ENCODE measurements around the gene APLNR. TPM values are rescaled to one million over a fixed set of nuclear protein-coding genes. Genes with fewer than 3 reads are reported as not detected.

Gene APLNR
- polyA plus RNA-seq, 3 donors: not detected

GRCh38 chr11:57274904-57275498 lies 38.0 kb upstream of the APLNR start:
- no peak overlapping the region for H3K27ac ChIP-seq (ENCODE audit: low read depth in 1 of 2, low read length in 2 of 2)
- H3K9ac ChIP-seq (ENCODE audit: insufficient read depth, low read length, poor library complexity, severe bottlenecking): no peak overlapping the region
- no peaks in the 10 kb centered on the region for H3K36me3 ChIP-seq (replicated peaks in 1 of 2; ENCODE audit: control insufficient read depth in 1 of 2, insufficient read depth in 2 of 2, low read length in 2 of 2)
- intact Hi-C loops (cut with micrococcal nuclease): no loop called here
- Mint-ChIP-seq H3K36me3 (no peaks in the 10 kb centered on the region), H3K27ac (no peak overlapping the region), H3K4me3 (no peak overlapping the region), H3K27me3 (ENCODE audit: low read depth in 3 of 3) (peaks cover 10 to 22% (median 17%) of the 10 kb centered on the region in 3 donors), H3K9me3 (peaks cover 0 to 15% (median 5%) of the 10 kb centered on the region in 7 donors), H3K4me1 (peaks cover 17% of the 10 kb centered on the region)
- H3K9me3 ChIP-seq (replicated peaks in 1 of 2; ENCODE audit: control insufficient read depth in 1 of 2, insufficient read depth in 1 of 2, low read length in 2 of 2): peaks cover 5% of the 10 kb centered on the region in 2 donors
- H4K20me1 ChIP-seq (ENCODE audit: insufficient read depth, low read length): no peaks in the 10 kb centered on the region
- no peak for DNase-seq
- no CpG with 5 or more reads among the region's 1 CpG for WGBS (ENCODE audit: insufficient coverage)
- peaks cover 14% of the 10 kb centered on the region in 2 donors for H3K4me1 ChIP-seq (ENCODE audit: control insufficient read depth in 1 of 2, insufficient read depth in 2 of 2, low read length in 2 of 2)
- H2AFZ ChIP-seq (ENCODE audit: insufficient read depth, low read depth, low read length, poor library complexity, severe bottlenecking): no peak overlapping the region
- no peak overlapping the region for H3K4me2 ChIP-seq (replicated peaks; ENCODE audit: extremely low read depth, low read length, poor library complexity, severe bottlenecking)
- no peak for TF ChIP-seq CTCF (IDR thresholded peaks at IDR 0.05)
- H3K79me2 ChIP-seq (ENCODE audit: insufficient read depth, low read length): no peaks in the 10 kb centered on the region
- H3K27me3 ChIP-seq (ENCODE audit: control insufficient read depth in 2 of 2, insufficient read depth in 2 of 2, low read length in 2 of 2): peaks cover 0 to 2% of the 10 kb centered on the region in 2 donors
- no peak overlapping the region for H3K4me3 ChIP-seq (replicated peaks in 1 of 3; ENCODE audit: low read depth in 2 of 3, low read length in 3 of 3)

- Mint-ChIP-seq H3K27me3 (ENCODE audit: low read depth in 3 of 3) (peaks cover 8 to 22% (median 15%) of the 10 kb centered on the region in 3 donors), H3K27ac (no peak overlapping the region), H3K9me3 (peaks cover 0 to 15% (median 5%) of the 10 kb centered on the region in 7 donors), H3K4me3 (no peak overlapping the region), H3K4me1 (peaks cover 17% of the 10 kb centered on the region), H3K36me3 (no peaks in the 10 kb centered on the region)
- Histone ChIP-seq H3K9me3 (replicated peaks in 1 of 2; ENCODE audit: control insufficient read depth in 1 of 2, insufficient read depth in 1 of 2, low read length in 2 of 2) (peaks cover 5% of the 10 kb centered on the region in 2 donors), H4K20me1 (ENCODE audit: insufficient read depth, low read length) (no peaks in the 10 kb centered on the region), H3K27me3 (ENCODE audit: control insufficient read depth in 2 of 2, insufficient read depth in 2 of 2, low read length in 2 of 2) (peaks cover 0 to 2% of the 10 kb centered on the region in 2 donors), H3K4me2 (replicated peaks; ENCODE audit: extremely low read depth, low read length, poor library complexity, severe bottlenecking) (no peak overlapping the region), H3K4me1 (ENCODE audit: control insufficient read depth in 1 of 2, insufficient read depth in 2 of 2, low read length in 2 of 2) (peaks cover 14% of the 10 kb centered on the region in 2 donors), H3K36me3 (replicated peaks in 1 of 2; ENCODE audit: control insufficient read depth in 1 of 2, insufficient read depth in 2 of 2, low read length in 2 of 2) (no peaks in the 10 kb centered on the region), H3K9ac (ENCODE audit: insufficient read depth, low read length, poor library complexity, severe bottlenecking) (no peak overlapping the region), H3K79me2 (ENCODE audit: insufficient read depth, low read length) (no peaks in the 10 kb centered on the region), H2AFZ (ENCODE audit: insufficient read depth, low read depth, low read length, poor library complexity, severe bottlenecking) (no peak overlapping the region), H3K4me3 (replicated peaks in 1 of 3; ENCODE audit: low read depth in 2 of 3, low read length in 3 of 3) (no peak overlapping the region), H3K27ac (ENCODE audit: low read depth in 1 of 2, low read length in 2 of 2) (no peak overlapping the region)
- DNase-seq: no peak
- intact Hi-C loops (cut with micrococcal nuclease): no loop called here
- no peak for TF ChIP-seq CTCF (IDR thresholded peaks at IDR 0.05)
- WGBS (ENCODE audit: insufficient coverage): 94% methylated on average over 3 of the region's 4 CpGs
These were observed 36.5 kb upstream of the APLNR start for GRCh38 chr11:57273448-57274058.
